GM12864 (cell line): ENCODE data around the gene DSC1.
"Not testable (repeated sequence)": the region's sequence is repeated elsewhere in the genome, so short reads cannot be mapped to it uniquely, and the experiment has no call there.

Experiments
- DNase-seq: peaks from one replicate; pipeline ENCODE4 v3.0.0-alpha.2; 2011; ENCODE audit warnings: low read depth
- H3K4me3 ChIP-seq: 2 replicates; pipeline ENCODE4 v1.5.1; 2011; ENCODE audit warnings: mild to moderate bottlenecking, low read depth, low read length, control low read depth
- TF ChIP-seq, protein P1 (sequence below): IDR thresholded peaks from 2 replicates; pipeline ENCODE4 v1.5.1; 2011; ENCODE audit warnings: low read depth, mild to moderate bottlenecking, moderate library complexity, low read length, control low read depth, inconsistent platforms; ENCODE audit errors: missing control alignments

DSC1 gene

DNA sequence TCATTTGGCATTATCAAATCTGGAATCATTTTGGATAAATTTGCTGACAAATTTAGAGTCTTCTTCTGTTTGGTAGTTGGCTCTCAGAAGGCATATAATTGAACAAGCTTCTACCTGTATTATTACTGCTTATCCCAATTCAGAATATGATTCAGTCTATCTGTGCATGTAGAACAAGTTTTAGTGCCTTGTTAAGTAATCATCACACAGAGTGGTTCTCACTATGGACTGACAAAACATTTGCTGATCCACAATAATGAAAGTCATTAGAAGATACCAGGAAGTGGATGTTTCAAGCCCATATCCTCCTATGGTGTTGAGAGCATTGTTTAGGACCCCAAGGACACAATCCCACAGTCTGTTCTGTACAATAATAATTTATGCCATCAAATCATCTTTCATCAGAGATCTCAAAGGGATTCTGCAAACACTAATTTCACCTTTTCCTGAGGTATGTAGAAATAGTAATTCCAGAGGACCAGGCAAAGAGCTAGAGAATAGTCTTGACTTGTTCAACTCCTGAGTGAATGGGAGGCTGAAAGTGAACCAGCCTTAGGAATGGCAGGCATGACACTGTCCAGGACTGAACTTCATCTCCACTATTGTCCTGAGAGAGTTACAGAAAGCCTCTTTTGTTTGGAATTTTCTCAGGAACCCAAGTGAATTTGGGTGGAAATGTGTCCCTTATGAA is 29.6 kb upstream of the DSC1 start:
- no peak for DNase-seq
- no peak overlapping the region for H3K4me3 ChIP-seq
- TF ChIP-seq, protein P1, sequence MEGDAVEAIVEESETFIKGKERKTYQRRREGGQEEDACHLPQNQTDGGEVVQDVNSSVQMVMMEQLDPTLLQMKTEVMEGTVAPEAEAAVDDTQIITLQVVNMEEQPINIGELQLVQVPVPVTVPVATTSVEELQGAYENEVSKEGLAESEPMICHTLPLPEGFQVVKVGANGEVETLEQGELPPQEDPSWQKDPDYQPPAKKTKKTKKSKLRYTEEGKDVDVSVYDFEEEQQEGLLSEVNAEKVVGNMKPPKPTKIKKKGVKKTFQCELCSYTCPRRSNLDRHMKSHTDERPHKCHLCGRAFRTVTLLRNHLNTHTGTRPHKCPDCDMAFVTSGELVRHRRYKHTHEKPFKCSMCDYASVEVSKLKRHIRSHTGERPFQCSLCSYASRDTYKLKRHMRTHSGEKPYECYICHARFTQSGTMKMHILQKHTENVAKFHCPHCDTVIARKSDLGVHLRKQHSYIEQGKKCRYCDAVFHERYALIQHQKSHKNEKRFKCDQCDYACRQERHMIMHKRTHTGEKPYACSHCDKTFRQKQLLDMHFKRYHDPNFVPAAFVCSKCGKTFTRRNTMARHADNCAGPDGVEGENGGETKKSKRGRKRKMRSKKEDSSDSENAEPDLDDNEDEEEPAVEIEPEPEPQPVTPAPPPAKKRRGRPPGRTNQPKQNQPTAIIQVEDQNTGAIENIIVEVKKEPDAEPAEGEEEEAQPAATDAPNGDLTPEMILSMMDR: no peak

DNA sequence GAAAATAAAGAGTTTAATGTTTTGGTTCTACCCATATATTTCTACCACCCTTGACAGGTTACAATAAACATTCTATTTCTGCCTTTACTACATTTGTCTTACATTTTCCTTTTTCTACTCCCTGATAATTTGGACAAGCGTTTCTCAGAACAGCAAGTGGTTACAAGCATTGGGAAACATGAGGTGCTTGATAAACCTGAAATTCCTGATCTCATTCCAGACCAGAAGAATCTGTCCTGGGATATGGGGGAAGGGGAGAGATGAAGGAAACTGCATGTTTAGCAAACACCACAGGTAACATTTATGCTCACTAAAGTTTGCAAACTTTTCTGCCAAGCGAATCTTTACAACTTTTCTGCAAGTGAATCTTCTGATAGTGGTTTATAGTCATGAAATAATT is 28.3 kb upstream of the DSC1 start:
- TF ChIP-seq, protein P1: no peak
- H3K4me3 ChIP-seq: no peak overlapping the region
- DNase-seq: no peak

DNA sequence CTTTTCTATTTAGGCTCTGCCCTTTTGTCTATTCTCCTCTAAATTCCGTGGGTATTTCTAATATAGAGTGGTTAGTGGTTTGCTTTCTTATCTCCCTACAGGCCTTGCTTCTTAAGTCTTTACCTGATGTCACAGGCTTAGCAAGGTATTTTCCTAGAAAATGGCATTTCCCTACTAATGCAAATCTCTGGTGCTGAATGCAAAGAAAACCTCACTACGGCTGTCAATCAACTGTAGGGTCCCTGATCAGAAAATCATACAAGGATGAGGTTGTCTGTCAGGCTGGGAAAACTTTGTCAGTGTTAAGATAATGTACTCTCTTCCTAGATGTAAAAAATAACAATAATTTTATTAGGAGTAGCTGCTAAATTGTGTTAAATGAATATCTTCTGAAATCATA is 27.1 kb upstream of the DSC1 start:
- no peak overlapping the region for H3K4me3 ChIP-seq
- no peak for DNase-seq
- TF ChIP-seq, protein P1: no peak

DNA sequence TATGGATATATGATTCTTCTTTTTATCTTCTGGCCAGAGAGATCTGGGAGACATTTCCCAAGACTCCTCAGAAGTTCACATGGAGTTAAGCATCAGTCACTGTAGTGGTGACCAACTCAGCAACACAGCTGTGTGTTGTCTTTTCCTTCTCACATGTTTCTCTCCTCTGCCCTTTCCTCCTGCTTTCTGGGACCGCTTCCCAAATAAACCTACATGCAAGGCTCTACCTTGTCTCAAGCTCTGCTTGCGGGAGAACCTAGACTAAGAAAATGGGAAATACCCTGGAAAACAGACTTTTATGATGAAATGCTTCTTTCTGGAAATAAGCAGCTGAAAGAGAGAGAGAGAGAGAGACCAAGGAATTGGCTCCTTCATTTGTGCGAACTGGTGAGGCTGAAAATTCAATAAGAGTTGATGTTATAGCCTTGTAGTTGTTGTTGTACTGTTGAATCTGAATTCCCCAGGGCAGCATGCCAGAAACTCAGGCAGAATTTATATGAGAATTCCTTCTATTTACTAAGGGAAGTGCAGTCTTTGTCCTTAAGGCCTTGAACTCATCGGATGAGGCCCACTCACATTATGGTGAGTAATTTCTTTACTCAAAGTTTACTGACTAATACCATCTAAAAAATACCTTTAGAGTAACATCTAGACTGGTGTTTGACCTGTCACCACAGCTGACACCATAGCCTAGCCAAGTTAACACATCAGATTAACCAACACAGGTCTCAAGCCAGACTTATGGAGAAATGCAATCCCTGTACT is 22.7 kb upstream of the DSC1 start:
- no peak overlapping the region for H3K4me3 ChIP-seq
- TF ChIP-seq, protein P1: no peak
- DNase-seq: no peak

DNA sequence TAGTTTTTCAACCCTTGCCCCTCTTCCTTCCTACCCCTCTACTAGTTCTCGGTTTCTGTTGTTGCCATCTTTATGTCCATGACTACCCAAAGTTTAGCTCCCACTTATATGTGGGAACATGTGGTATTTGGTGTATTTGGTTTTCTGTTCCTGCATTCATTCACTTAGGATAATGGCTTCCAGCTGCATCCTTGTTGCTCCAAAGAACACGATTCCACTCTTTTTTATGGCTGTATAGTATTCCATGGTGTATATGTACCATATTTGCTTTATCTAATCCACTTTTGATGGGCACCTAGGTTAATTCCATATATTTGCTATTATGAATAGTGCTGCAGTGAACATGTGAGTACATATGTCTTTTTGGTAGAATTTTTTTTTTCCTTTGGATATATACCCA is 20.6 kb upstream of the DSC1 start:
- H3K4me3 ChIP-seq: no peak overlapping the region
- no peak for DNase-seq
- TF ChIP-seq, protein P1: no peak

DNA sequence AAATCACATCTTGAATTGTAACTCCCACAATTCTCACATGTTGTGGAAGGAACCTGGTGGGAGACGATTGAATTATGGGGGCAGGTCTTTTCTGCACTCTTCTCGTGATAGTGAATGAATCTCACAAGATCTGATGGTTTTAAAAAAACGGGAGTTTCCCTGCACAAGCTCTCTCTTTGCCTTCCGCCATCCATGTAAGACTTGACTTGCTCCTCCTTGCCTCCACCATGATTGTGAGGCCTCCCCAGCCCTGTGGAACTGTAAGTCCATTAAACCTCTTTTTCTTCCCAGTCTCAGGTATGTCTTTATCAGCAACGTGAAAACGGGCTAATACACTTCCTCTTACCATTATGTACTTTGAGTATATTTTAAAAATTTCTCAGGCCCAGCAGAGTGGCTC is 14.7 kb upstream of the DSC1 start:
- H3K4me3 ChIP-seq, DNase-seq: not testable (repeated sequence)

DNA sequence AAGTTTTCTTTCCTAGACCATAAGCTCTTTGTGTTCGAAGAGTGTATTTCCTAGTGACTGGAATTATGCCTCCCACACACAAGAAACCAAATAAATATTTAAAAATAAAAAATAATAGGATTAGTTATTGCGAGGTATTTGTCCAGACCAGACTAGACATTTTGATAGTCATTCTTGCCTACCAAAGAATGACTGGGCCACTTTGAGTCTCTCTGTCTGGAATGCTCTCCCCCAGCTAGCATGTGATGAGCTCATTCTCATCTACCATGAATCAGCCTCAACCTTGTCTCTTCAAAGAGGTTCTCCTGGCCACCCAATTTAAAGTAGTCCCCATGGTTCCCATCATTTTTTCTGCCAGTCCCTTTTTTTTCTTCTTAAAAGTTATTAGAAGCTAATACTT is 13.9 kb upstream of the DSC1 start:
- TF ChIP-seq, protein P1: no peak
- DNase-seq: no peak
- no peak overlapping the region for H3K4me3 ChIP-seq
